Measurements from ENCODE around the gene DENR. TPM values are rescaled to one million over a fixed set of nuclear protein-coding genes. Genes with fewer than 3 reads are reported as not detected.

Gene DENR
- total RNA-seq, 1 experiment from 2014 or later: 68.7 TPM

- in situ Hi-C loops (cut with HindIII; ENCODE audit: low pct_unique_long_range_greater_than_20kb, low sequenced_read_pairs): no loop called here
- Histone ChIP-seq H3K36me3 (ENCODE audit: control insufficient read depth, insufficient read depth, low read length) (no peaks in the 10 kb centered on the region), H3K9me3 (ENCODE audit: control insufficient read depth, insufficient read depth, low read depth, low read length) (no peaks in the 10 kb centered on the region), H3K4me1 (ENCODE audit: control insufficient read depth, insufficient read depth, low read length) (no peaks in the 10 kb centered on the region), H3K27ac (ENCODE audit: low read length) (no peak overlapping the region), H3K4me3 (ENCODE audit: low read depth in 2 of 2, low read length in 2 of 2) (no peak overlapping the region), H3K27me3 (ENCODE audit: control insufficient read depth, insufficient read depth, low read length) (no peaks in the 10 kb centered on the region)
- CTCF ChIA-PET: no interaction called here
- no TSS peak for BruUV-seq (replicated peaks)
- intact Hi-C loops (cut with micrococcal nuclease; ENCODE audit: unreplicated experiment): no loop called here
- TF ChIP-seq REST (IDR thresholded peaks at IDR 0.05; ENCODE audit: insufficient read depth in 1 of 2, low read depth in 2 of 2, low read length in 1 of 2) (no peak), CTCF (IDR thresholded peaks at IDR 0.05) (no peak), TCF7L2 (IDR thresholded peaks at IDR 0.05; ENCODE audit: low read depth, low read length) (no peak), POLR2AphosphoS5 (IDR thresholded peaks at IDR 0.05; ENCODE audit: low read depth, low read length) (no peak), SIN3A (IDR thresholded peaks at IDR 0.05; ENCODE audit: borderline replicate concordance, insufficient read depth, low read depth, low read length) (no peak)
- POLR2A ChIA-PET: no interaction called here
- no peak for DNase-seq (ENCODE audit: low read depth, low spot score)
- ATAC-seq: no peak
Measured at GRCh38 chr12:122788387-122788786, 35.8 kb downstream of the DENR start.

GRCh38 chr12:122789637-122790036, 37.0 kb downstream of the DENR start:
- ChIA-PET CTCF (no interaction called here), POLR2A (no interaction called here)
- DNase-seq (ENCODE audit: low read depth, low spot score): no peak
- TF ChIP-seq POLR2AphosphoS5 (IDR thresholded peaks at IDR 0.05; ENCODE audit: low read depth, low read length): no peak
- no peak for TF ChIP-seq CTCF (IDR thresholded peaks at IDR 0.05)
- TF ChIP-seq SIN3A (IDR thresholded peaks at IDR 0.05; ENCODE audit: borderline replicate concordance, insufficient read depth, low read depth, low read length): no peak
- no peak for TF ChIP-seq TCF7L2 (IDR thresholded peaks at IDR 0.05; ENCODE audit: low read depth, low read length)
- no peak for TF ChIP-seq REST (IDR thresholded peaks at IDR 0.05; ENCODE audit: insufficient read depth in 1 of 2, low read depth in 2 of 2, low read length in 1 of 2)
- Histone ChIP-seq H3K4me1 (ENCODE audit: control insufficient read depth, insufficient read depth, low read length) (no peaks in the 10 kb centered on the region), H3K27ac (ENCODE audit: low read length) (no peak overlapping the region), H3K36me3 (ENCODE audit: control insufficient read depth, insufficient read depth, low read length) (no peaks in the 10 kb centered on the region), H3K27me3 (ENCODE audit: control insufficient read depth, insufficient read depth, low read length) (no peaks in the 10 kb centered on the region), H3K4me3 (ENCODE audit: low read depth in 2 of 2, low read length in 2 of 2) (no peak overlapping the region), H3K9me3 (ENCODE audit: control insufficient read depth, insufficient read depth, low read depth, low read length) (no peaks in the 10 kb centered on the region)
- ATAC-seq: no peak
- intact Hi-C loops (cut with micrococcal nuclease; ENCODE audit: unreplicated experiment): loop anchor here (10.0 kb wide), 1 partner anchor 165 kb away; no protein-coding TSS in a partner anchor
- in situ Hi-C loops (cut with HindIII; ENCODE audit: low pct_unique_long_range_greater_than_20kb, low sequenced_read_pairs): no loop called here
- BruUV-seq (replicated peaks): no TSS peak
